Epithelial cell of esophagus (primary cell): ENCODE data around the gene NAP1L5.

ENCODE experiments used
- DNase-seq: peaks from one replicate; pipeline ENCODE4 v3.0.0; 2010; ENCODE audit warnings: low read depth
- H3K4me3 ChIP-seq: 2 replicates; pipeline ENCODE4 v1.5.1; 2011; ENCODE audit warnings: mild to moderate bottlenecking, low read length, control low read depth
- TF ChIP-seq, protein P1 (sequence below): IDR thresholded peaks from 2 replicates; pipeline ENCODE4 v1.5.1; 2011; ENCODE audit warnings: low read depth, mild to moderate bottlenecking, low read length, control low read depth, inconsistent platforms; ENCODE audit not compliant: insufficient read depth; ENCODE audit errors: missing control alignments

NAP1L5 gene

DNA sequence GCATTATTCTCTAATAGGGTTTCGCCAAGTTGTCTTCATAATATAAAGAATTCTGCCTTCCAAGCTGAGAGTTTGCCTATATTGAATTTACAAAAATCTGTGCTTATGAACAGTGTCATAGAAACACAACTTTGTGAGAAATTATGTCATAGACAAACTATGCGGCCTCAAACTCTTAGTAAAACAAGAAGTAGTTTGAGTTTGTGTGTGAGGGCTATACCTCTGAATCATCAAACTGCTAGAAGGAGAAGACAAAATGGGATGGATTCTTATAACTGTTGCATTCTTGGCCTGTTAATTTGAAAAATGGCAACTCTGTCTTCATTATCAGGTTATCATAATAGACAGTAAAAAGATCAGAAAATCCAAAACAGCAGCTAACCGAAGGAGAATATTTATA is 46.1 kb upstream of the NAP1L5 start:
- TF ChIP-seq, protein P1, sequence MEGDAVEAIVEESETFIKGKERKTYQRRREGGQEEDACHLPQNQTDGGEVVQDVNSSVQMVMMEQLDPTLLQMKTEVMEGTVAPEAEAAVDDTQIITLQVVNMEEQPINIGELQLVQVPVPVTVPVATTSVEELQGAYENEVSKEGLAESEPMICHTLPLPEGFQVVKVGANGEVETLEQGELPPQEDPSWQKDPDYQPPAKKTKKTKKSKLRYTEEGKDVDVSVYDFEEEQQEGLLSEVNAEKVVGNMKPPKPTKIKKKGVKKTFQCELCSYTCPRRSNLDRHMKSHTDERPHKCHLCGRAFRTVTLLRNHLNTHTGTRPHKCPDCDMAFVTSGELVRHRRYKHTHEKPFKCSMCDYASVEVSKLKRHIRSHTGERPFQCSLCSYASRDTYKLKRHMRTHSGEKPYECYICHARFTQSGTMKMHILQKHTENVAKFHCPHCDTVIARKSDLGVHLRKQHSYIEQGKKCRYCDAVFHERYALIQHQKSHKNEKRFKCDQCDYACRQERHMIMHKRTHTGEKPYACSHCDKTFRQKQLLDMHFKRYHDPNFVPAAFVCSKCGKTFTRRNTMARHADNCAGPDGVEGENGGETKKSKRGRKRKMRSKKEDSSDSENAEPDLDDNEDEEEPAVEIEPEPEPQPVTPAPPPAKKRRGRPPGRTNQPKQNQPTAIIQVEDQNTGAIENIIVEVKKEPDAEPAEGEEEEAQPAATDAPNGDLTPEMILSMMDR = no peak
- no peak for DNase-seq
- H3K4me3 ChIP-seq = no peak overlapping the region

DNA sequence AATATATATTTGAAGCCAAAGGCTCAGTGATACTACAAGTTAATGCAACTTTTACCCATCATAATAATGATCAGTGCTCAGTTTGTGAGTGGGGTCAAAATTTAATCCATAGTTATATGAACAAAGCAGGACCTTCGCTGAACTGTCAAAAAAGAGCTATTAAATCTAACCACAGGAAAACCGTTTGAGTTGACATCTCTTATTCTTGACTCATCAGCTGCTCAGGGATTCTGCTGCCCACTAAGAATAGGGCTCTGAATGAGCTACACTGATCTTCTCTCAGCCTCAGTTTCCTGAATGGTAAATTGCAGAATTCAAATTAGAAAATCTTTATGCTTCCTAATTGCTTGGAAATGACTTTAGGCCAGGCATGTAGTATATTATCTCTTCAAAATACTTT is 44.9 kb upstream of the NAP1L5 start:
- TF ChIP-seq, protein P1 = no peak
- H3K4me3 ChIP-seq = no peak overlapping the region
- no peak for DNase-seq

DNA sequence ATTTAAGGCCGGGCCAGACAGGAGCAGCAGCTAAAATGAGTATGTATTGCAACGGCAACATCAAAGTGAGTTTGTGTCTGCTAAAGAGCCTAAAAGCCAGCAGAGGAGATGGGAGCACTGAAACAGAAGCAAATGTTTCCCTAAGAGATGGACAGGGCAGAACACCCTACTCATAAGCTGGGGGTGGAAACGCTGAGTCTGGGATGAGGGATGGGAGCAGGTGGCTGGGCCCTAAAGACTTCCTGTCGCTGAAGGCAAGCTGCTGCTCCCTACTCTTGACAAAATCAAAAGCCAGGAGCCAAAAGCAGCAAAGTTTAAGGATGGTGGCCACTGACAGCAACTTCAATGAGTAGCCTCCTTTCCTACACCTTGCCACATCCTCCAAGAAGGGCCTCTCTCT is 40.6 kb upstream of the NAP1L5 start:
- H3K4me3 ChIP-seq = no peak overlapping the region
- no peak for DNase-seq
- TF ChIP-seq, protein P1 = no peak

DNA sequence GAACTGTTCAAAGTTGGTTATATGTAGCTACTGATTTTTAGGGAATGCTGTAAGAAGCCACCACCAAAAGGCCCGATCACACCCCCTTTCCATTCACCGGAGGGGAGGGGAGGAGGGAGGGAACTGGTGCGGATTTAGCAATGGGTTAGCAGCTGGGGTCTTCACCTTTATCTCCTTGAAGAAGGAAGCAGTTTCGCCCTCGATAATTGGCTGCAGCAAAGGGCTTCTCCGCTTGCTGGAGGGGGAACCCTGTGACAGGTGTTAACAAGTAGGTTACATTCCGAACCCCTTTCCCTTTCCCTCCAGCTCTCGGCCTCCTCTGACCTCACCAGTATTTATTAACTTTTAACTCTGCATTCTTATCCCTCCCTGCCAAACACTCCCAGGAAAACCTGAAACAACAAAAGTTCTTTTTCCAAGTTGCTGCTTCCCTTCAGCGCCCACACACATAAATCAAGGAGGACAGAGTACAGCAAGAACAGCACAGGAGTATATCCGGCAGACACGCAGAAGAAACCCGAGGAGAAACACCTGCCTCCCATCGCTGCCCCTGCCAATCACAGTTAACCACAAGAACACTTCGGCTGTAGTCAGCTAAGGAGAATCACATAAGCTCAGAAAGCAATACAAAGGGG is 39.8 kb upstream of the NAP1L5 start:
- peak; percentile 20 for DNase-seq

DNA sequence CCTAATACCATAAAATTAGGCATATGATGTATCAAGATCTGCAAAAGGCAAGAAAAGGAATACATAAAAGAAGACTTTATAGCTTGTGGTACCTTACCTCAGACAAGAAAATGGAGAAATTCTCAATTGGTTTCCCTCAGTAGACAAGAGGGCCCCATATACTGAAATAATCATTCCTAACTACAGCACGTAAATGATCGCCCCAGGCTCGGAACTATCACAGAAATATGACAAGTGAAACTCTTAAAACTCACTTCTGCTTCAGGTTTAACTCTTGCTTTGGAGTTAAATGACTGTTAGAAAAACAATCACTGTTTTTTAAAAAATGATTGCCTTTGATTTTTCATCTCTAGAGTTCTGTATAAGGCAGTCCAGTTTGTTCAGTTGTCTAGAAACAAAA is 38.6 kb upstream of the NAP1L5 start:
- H3K4me3 ChIP-seq = no peak overlapping the region
- no peak for DNase-seq
- TF ChIP-seq, protein P1 = no peak

More for the DNA sequence above, 39.8 kb upstream of the NAP1L5 start:
- TF ChIP-seq, protein P1 = no peak
- no peak overlapping the region for H3K4me3 ChIP-seq

DNA sequence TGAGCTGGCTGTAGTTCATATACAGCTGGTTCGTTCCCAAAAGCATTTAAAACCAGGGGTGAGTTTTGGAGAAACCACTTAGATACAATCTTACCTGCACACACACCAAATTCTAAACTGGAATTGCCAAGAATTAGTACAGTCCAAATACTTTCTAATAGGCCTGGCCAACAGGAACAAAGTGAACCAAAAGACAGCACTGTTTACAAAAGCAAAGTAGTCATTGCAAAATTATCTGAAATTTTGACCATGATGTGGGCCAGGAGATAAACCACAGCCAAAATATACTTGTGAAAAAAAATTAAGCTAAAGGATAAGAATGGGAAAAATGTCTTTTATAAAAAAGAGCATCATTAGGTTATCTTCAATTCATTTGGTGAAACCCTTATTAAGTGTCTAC is 37.9 kb upstream of the NAP1L5 start:
- no peak overlapping the region for H3K4me3 ChIP-seq
- no peak for DNase-seq
- TF ChIP-seq, protein P1 = no peak

DNA sequence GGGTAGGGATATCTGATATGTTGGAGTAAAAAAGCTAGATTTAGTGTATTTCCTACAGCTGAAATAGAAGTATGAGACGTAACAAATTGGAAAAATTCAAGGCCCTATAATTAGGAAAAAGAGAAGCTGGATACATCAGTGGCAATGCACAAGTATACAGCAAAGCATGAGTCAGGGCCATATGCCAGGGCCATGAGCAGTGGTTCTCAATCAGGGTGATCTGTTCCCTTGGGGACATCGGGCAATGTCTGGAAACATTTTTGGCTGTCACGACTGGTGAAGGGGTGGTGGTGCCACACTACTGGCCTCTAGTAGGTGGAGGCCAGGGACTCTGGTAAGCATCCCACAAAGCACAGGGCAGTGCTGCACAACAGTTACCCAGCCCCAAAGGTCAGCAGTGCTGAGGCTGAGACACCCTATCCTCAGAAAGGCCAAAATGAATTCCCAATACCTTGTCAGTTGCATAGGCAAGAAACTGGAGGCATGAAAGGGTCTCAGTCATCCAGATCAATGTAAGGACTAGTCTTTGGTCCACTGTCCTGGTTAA is 36.8 kb upstream of the NAP1L5 start:
- TF ChIP-seq, protein P1 = no peak
- H3K4me3 ChIP-seq = no peak overlapping the region
- no peak for DNase-seq
